ENCODE results near the gene PERM1. TPM values are rescaled to one million over a fixed set of nuclear protein-coding genes. Genes with fewer than 3 reads are reported as not detected.
"Not testable (repeated sequence)": the region's sequence is repeated elsewhere in the genome, so short reads cannot be mapped to it uniquely, and the experiment has no call there.

Gene PERM1
- total and polyA plus RNA-seq, 9 of the 15 experiments (the other 6 are each of a cell fraction or from before 2014, with no cell fraction given): not detected

- H3K9ac ChIP-seq (ENCODE audit: insufficient read depth in 1 of 2, low read depth in 2 of 2, low read length in 2 of 2); BruUV-seq (replicated peaks); FAIRE-seq; H2AFZ ChIP-seq (ENCODE audit: low read depth, low read length); DNase-seq (ENCODE audit: extremely low read depth in 1 of 4, low spot score in 3 of 4); H3K36me3 ChIP-seq (ENCODE audit: control insufficient read depth, insufficient read depth, low read length); H3K4me3 ChIP-seq; H4K20me1 ChIP-seq (replicated peaks; ENCODE audit: control insufficient read depth, insufficient read depth, low read length); H3K4me2 ChIP-seq (ENCODE audit: insufficient read depth, low read length); H3K27ac ChIP-seq (ENCODE audit: extremely low read depth, low read depth, low read length); H3K9me1 ChIP-seq (ENCODE audit: control insufficient read depth, insufficient read depth, low read length); POLR2A ChIA-PET; ATAC-seq; H3K9me3 ChIP-seq (replicated peaks; ENCODE audit: control insufficient read depth, insufficient read depth, low read depth, low read length); CTCF ChIA-PET (ENCODE audit: low intra/inter-chr PET ratio); H3K79me2 ChIP-seq (ENCODE audit: control insufficient read depth, insufficient read depth, low read length): not testable (repeated sequence)
- intact Hi-C loops (cut with micrococcal nuclease): loop anchor here (10.0 kb wide), 1 partner anchor 307 kb away; no protein-coding TSS in a partner anchor
- in situ Hi-C loops (cut with MboI): loop anchor here (10.0 kb wide), 1 partner anchor 77 kb away; no protein-coding TSS in a partner anchor
- Histone ChIP-seq H3K4me1 (replicated peaks in 1 of 2; ENCODE audit: control insufficient read depth in 2 of 2, insufficient read depth in 2 of 2, low read length in 2 of 2) (peaks cover 0 to 11% of the 10 kb centered on the region in 2 experiments; a peak in 2 of 5 replicates), H3K27me3 (ENCODE audit: control insufficient read depth in 2 of 2, insufficient read depth in 2 of 2, low read length in 2 of 2) (peaks cover 19 to 20% of the 10 kb centered on the region in 2 experiments; a peak in 4 of 5 replicates)
- TF ChIP-seq MEF2D (tag; conservative IDR thresholded peaks at IDR 0.05; ENCODE audit: low read depth): peak; percentile 78
- 0 out of 2 replicates have a peak, but pooled peaks have one; percentile 11 for TF ChIP-seq EGR1 (conservative IDR thresholded peaks at IDR 0.05)
- peak; percentile 85; the same call in 1 of the 2 replicates for TF ChIP-seq MEF2A (IDR thresholded peaks at IDR 0.05; ENCODE audit: control insufficient read depth, low read depth, low read length)
- 17% methylated on average over 5 of the region's 5 CpGs for WGBS (ENCODE audit: insufficient coverage, low coverage, missing lambda C conversion rate)
These were observed 6.2 kb upstream of the PERM1 start for GRCh38 chr1:988061-988460.

DNA sequence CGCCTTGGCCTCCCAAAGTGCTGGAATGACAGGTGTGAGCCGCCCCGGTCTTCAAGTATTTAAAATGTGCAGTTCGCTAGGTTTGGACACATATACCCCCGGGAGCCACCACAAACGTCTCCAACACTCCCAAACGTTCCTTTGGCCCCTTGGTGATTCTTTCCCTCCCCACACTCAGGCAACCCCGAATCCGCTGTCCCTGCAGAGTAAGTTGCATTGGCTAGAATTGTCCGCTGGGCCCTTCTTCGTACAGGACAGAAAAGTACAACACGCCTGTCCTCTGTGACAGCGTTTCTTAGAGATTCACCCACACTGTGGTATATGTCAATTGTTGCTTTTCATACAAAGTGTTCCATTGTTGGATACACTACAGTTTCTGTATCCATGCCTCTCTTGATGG lies 3.2 kb upstream of the PERM1 start:
- Histone ChIP-seq H2AFZ (ENCODE audit: low read depth, low read length) (no peak overlapping the region), H3K9me3 (replicated peaks; ENCODE audit: control insufficient read depth, insufficient read depth, low read depth, low read length) (no peaks in the 10 kb centered on the region), H3K4me1 (replicated peaks in 1 of 2; ENCODE audit: control insufficient read depth in 2 of 2, insufficient read depth in 2 of 2, low read length in 2 of 2) (peaks cover 0 to 40% of the 10 kb centered on the region in 2 experiments; a peak in 2 of 5 replicates), H3K27me3 (ENCODE audit: control insufficient read depth in 2 of 2, insufficient read depth in 2 of 2, low read length in 2 of 2) (peaks cover 41 to 46% of the 10 kb centered on the region in 2 experiments; a peak in 4 of 5 replicates), H3K9me1 (ENCODE audit: control insufficient read depth, insufficient read depth, low read length) (no peaks in the 10 kb centered on the region), H3K9ac (ENCODE audit: insufficient read depth in 1 of 2, low read depth in 2 of 2, low read length in 2 of 2) (no peak overlapping the region), H3K27ac (ENCODE audit: extremely low read depth, low read depth, low read length) (no peak overlapping the region), H4K20me1 (replicated peaks; ENCODE audit: control insufficient read depth, insufficient read depth, low read length) (peaks cover 7% of the 10 kb centered on the region), H3K36me3 (ENCODE audit: control insufficient read depth, insufficient read depth, low read length) (no peaks in the 10 kb centered on the region), H3K4me3 (no peak overlapping the region), H3K79me2 (ENCODE audit: control insufficient read depth, insufficient read depth, low read length) (no peaks in the 10 kb centered on the region), H3K4me2 (ENCODE audit: insufficient read depth, low read length) (no peak overlapping the region)
- POLR2A ChIA-PET: interaction anchor here (1.0 kb wide), 1 partner anchor 12 kb away, joined by 6 read pairs; no protein-coding TSS in a partner anchor
- 29% methylated on average over 13 of the region's 13 CpGs for WGBS (ENCODE audit: insufficient coverage, low coverage, missing lambda C conversion rate)
- CTCF ChIA-PET (ENCODE audit: low intra/inter-chr PET ratio): interaction anchor here (0.6 to 2.9 kb wide), 5 partner anchors 16 to 955 kb away, joined by 3 to 27 read pairs (median 8); no protein-coding TSS in a partner anchor
- intact Hi-C loops (cut with micrococcal nuclease) (loop anchor here (10.0 kb wide), 1 partner anchor 310 kb away; no protein-coding TSS in a partner anchor), in situ Hi-C loops (cut with MboI) (loop anchor here (10.0 kb wide), 1 partner anchor 80 kb away; no protein-coding TSS in a partner anchor)
- no peak for DNase-seq (ENCODE audit: extremely low read depth in 1 of 4, low spot score in 3 of 4)
- no TSS peak for BruUV-seq (replicated peaks)
- ATAC-seq: no peak
- no peak for FAIRE-seq
- no peak for TF ChIP-seq ZNF253 (CRISPR knock-in tag; conservative IDR thresholded peaks at IDR 0.05)
- TF ChIP-seq ZBTB49 (CRISPR knock-in tag; IDR thresholded peaks at IDR 0.05; ENCODE audit: borderline replicate concordance): no peak
- no peak for TF ChIP-seq RBFOX2 (IDR thresholded peaks at IDR 0.05; ENCODE audit: low read depth, low read length)
- TF ChIP-seq CHAMP1 (IDR thresholded peaks at IDR 0.05): no peak
- TF ChIP-seq ELF1 (tag; IDR thresholded peaks at IDR 0.05): no peak
- TF ChIP-seq ZBTB26 (CRISPR knock-in tag; IDR thresholded peaks at IDR 0.05): no peak

All from K562 (cell line).